Measurements from ENCODE around the gene UPF3A. TPM values are rescaled to one million over a fixed set of nuclear protein-coding genes. Genes with fewer than 3 reads are reported as not detected.

UPF3A gene
- polyA plus RNA-seq (2012; ENCODE audit: low read depth, missing spikeins): 38.1 TPM

- TF ChIP-seq POLR2A (IDR thresholded peaks at IDR 0.05; ENCODE audit: low read depth, low read length) (peak; percentile 83), SPI1 (IDR thresholded peaks at IDR 0.05; ENCODE audit: low read depth, low read length) (no peak), POU2F2 (IDR thresholded peaks at IDR 0.05; ENCODE audit: low read depth, low read length) (0 out of 2 replicates have a peak, but pooled peaks have one; percentile 5), TAF1 (IDR thresholded peaks at IDR 0.05; ENCODE audit: low read depth, low read length) (no peak), POLR2AphosphoS5 (IDR thresholded peaks at IDR 0.05; ENCODE audit: low read depth, low read length) (peak; percentile 88)
- FAIRE-seq (peak; percentile 92), DNase-seq (ENCODE audit: insufficient read length, low spot score) (peak; percentile 77)
Measured at GRCh38 chr13:114281351-114282040, at the start of gene UPF3A. UPF3A (plus strand) TSS chr13:114281601; CDS start chr13:114281640, 39 bp downstream.

GRCh38 chr13:114231886-114232285 is 49.5 kb upstream of the UPF3A start:
- no peak for TF ChIP-seq SPI1 (IDR thresholded peaks at IDR 0.05; ENCODE audit: low read depth, low read length)
- no peak for TF ChIP-seq POLR2A (IDR thresholded peaks at IDR 0.05; ENCODE audit: low read depth, low read length)
- TF ChIP-seq POU2F2 (IDR thresholded peaks at IDR 0.05; ENCODE audit: low read depth, low read length): no peak
- no peak for TF ChIP-seq PAX5 (IDR thresholded peaks at IDR 0.05; ENCODE audit: insufficient read depth, low read length, severe bottlenecking)
- no peak for TF ChIP-seq POLR2AphosphoS5 (IDR thresholded peaks at IDR 0.05; ENCODE audit: low read depth, low read length)
- no peak for TF ChIP-seq TAF1 (IDR thresholded peaks at IDR 0.05; ENCODE audit: low read depth, low read length)
- DNase-seq (ENCODE audit: insufficient read length, low spot score) (no peak), FAIRE-seq (no peak)

- FAIRE-seq (no peak), DNase-seq (ENCODE audit: insufficient read length, low spot score) (no peak)
- TF ChIP-seq PAX5 (IDR thresholded peaks at IDR 0.05; ENCODE audit: insufficient read depth, low read length, severe bottlenecking) (no peak), POLR2AphosphoS5 (IDR thresholded peaks at IDR 0.05; ENCODE audit: low read depth, low read length) (no peak), TAF1 (IDR thresholded peaks at IDR 0.05; ENCODE audit: low read depth, low read length) (no peak), POU2F2 (IDR thresholded peaks at IDR 0.05; ENCODE audit: low read depth, low read length) (no peak), POLR2A (IDR thresholded peaks at IDR 0.05; ENCODE audit: low read depth, low read length) (no peak), SPI1 (IDR thresholded peaks at IDR 0.05; ENCODE audit: low read depth, low read length) (no peak)
Measured at GRCh38 chr13:114234266-114234644, 47.1 kb upstream of the UPF3A start.

GRCh38 chr13:114234645-114235421 is 46.6 kb upstream of the UPF3A start, which contains the start of gene CDC16:
CDC16 (plus strand) TSS chr13:114234897; CDS start chr13:114235085, 188 bp downstream.
- peak; percentile 95 for FAIRE-seq
- peak; percentile 94 for DNase-seq (ENCODE audit: insufficient read length, low spot score)
- TF ChIP-seq PAX5 (IDR thresholded peaks at IDR 0.05; ENCODE audit: insufficient read depth, low read length, severe bottlenecking): no peak
- TF ChIP-seq POLR2A (IDR thresholded peaks at IDR 0.05; ENCODE audit: low read depth, low read length): peak; percentile 70
- TF ChIP-seq POU2F2 (IDR thresholded peaks at IDR 0.05; ENCODE audit: low read depth, low read length): no peak
- peak; percentile 29; the same call in 1 of the 2 replicates for TF ChIP-seq POLR2AphosphoS5 (IDR thresholded peaks at IDR 0.05; ENCODE audit: low read depth, low read length)
- peak; percentile 22; the same call in 1 of the 2 replicates for TF ChIP-seq TAF1 (IDR thresholded peaks at IDR 0.05; ENCODE audit: low read depth, low read length)
- TF ChIP-seq SPI1 (IDR thresholded peaks at IDR 0.05; ENCODE audit: low read depth, low read length): no peak

- no peak for DNase-seq (ENCODE audit: insufficient read length, low spot score)
- FAIRE-seq: no peak
- TF ChIP-seq PAX5 (IDR thresholded peaks at IDR 0.05; ENCODE audit: insufficient read depth, low read length, severe bottlenecking): no peak
- no peak for TF ChIP-seq POLR2A (IDR thresholded peaks at IDR 0.05; ENCODE audit: low read depth, low read length)
- TF ChIP-seq POU2F2 (IDR thresholded peaks at IDR 0.05; ENCODE audit: low read depth, low read length): no peak
- no peak for TF ChIP-seq POLR2AphosphoS5 (IDR thresholded peaks at IDR 0.05; ENCODE audit: low read depth, low read length)
- no peak for TF ChIP-seq TAF1 (IDR thresholded peaks at IDR 0.05; ENCODE audit: low read depth, low read length)
- TF ChIP-seq SPI1 (IDR thresholded peaks at IDR 0.05; ENCODE audit: low read depth, low read length): no peak
Measured at GRCh38 chr13:114235697-114236096, 45.7 kb upstream of the UPF3A start.

- TF ChIP-seq TAF1 (IDR thresholded peaks at IDR 0.05; ENCODE audit: low read depth, low read length) (no peak), PAX5 (IDR thresholded peaks at IDR 0.05; ENCODE audit: insufficient read depth, low read length, severe bottlenecking) (no peak), POLR2A (IDR thresholded peaks at IDR 0.05; ENCODE audit: low read depth, low read length) (no peak), SPI1 (IDR thresholded peaks at IDR 0.05; ENCODE audit: low read depth, low read length) (no peak), POLR2AphosphoS5 (IDR thresholded peaks at IDR 0.05; ENCODE audit: low read depth, low read length) (no peak), POU2F2 (IDR thresholded peaks at IDR 0.05; ENCODE audit: low read depth, low read length) (no peak)
- FAIRE-seq: no peak
- no peak for DNase-seq (ENCODE audit: insufficient read length, low spot score)
Measured at GRCh38 chr13:114236227-114236626, 45.2 kb upstream of the UPF3A start.

GRCh38 chr13:114237415-114238112 is 43.8 kb upstream of the UPF3A start:
- DNase-seq (ENCODE audit: insufficient read length, low spot score): no peak
- TF ChIP-seq POLR2AphosphoS5 (IDR thresholded peaks at IDR 0.05; ENCODE audit: low read depth, low read length) (no peak), TAF1 (IDR thresholded peaks at IDR 0.05; ENCODE audit: low read depth, low read length) (no peak)
- no peak for FAIRE-seq

GRCh38 chr13:114241918-114242317 is 39.5 kb upstream of the UPF3A start:
- DNase-seq (ENCODE audit: insufficient read length, low spot score) (no peak), FAIRE-seq (no peak)
- TF ChIP-seq SPI1 (IDR thresholded peaks at IDR 0.05; ENCODE audit: low read depth, low read length): no peak

GRCh38 chr13:114243971-114244370 is 37.4 kb upstream of the UPF3A start:
- TF ChIP-seq POLR2AphosphoS5 (IDR thresholded peaks at IDR 0.05; ENCODE audit: low read depth, low read length) (no peak), SPI1 (IDR thresholded peaks at IDR 0.05; ENCODE audit: low read depth, low read length) (no peak), POU2F2 (IDR thresholded peaks at IDR 0.05; ENCODE audit: low read depth, low read length) (no peak), PAX5 (IDR thresholded peaks at IDR 0.05; ENCODE audit: insufficient read depth, low read length, severe bottlenecking) (no peak), TAF1 (IDR thresholded peaks at IDR 0.05; ENCODE audit: low read depth, low read length) (no peak), POLR2A (IDR thresholded peaks at IDR 0.05; ENCODE audit: low read depth, low read length) (no peak)
- no peak for FAIRE-seq
- DNase-seq (ENCODE audit: insufficient read length, low spot score): no peak

Data from GM12891 (cell line).